Astrocyte (in vitro differentiated cells and primary cell): ENCODE measurements around the gene CD48.

ENCODE experiments used
- CTCF ChIP-seq: IDR thresholded peaks from 2 replicates; pipeline ENCODE4 v1.5.1; 2011; ENCODE audit warnings: low read depth, mild to moderate bottlenecking, inconsistent platforms, low read length, moderate library complexity; ENCODE audit not compliant: insufficient read depth
- EZH2 ChIP-seq: IDR thresholded peaks from 2 replicates; pipeline ENCODE4 v1.6.1; 2012; ENCODE audit warnings: mild to moderate bottlenecking, low read length, inconsistent platforms; ENCODE audit not compliant: insufficient read depth

DNA sequence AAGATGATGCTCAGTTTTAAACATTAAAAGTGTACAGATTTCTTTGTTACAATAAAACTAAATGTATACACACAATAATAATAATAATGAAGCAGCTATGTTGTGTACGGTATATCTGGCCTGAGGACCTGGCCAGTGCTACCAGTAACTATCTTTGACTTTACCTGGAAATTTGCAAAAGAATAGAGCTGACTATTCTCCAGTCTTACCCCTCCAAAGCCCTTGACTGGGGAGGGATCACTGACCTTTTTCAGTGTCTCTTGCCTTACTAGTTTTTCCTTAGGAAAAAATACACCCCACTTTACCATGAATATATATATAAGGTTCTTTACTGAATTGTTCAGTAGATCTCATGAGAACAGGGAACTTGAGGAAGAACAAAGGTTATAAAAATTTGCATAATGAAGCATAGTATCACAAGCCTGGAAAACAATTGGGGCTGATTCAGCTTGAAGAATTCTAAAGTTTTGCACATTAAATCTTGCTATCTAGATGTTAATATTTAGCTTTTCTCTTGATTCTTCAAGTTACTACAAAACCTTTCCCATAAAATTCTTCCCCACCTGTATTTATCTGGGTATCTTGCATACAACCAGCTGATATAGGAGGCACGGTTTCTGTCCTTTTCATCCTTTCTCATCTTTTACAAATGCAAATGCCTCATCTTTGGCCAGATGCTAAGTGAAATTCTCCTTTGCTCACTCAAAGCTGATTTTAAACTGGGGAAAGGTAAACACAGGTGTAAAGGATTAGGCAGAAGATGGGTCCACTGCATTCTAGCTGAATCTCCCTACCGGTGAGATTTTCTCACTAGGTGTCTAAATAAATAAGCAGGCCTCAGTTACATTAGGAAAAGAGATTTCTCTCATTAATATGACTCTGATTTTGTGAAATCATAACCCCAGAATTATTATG, 39.8 kb downstream of the CD48 start:
- TF ChIP-seq CTCF (no peak), EZH2 (no peak)
